WERI-Rb-1 (cell line): Measurements from ENCODE around the gene ABHD17A.

ENCODE experiments used
- DNase-seq: peaks from one replicate; pipeline ENCODE4 v3.0.0-alpha.2; 2020
- H3K27ac ChIP-seq: fragments of 250-450 bp; sonication (Bioruptor Pico); 2 replicates; pipeline ENCODE4 v1.5.1; 2020; ENCODE audit warnings: mild to moderate bottlenecking, moderate library complexity
- H3K27me3 ChIP-seq: fragments of 250-450 bp; sonication (Bioruptor Pico); 2 replicates; pipeline ENCODE4 v1.5.1; 2021; ENCODE audit warnings: mild to moderate bottlenecking, low read depth, moderate library complexity; ENCODE audit not compliant: insufficient read depth, severe bottlenecking
- H3K36me3 ChIP-seq: fragments of 250-450 bp; sonication (Bioruptor Pico); 2 replicates; pipeline ENCODE4 v1.5.1; 2020; ENCODE audit warnings: mild to moderate bottlenecking, moderate library complexity
- H3K4me3 ChIP-seq: 2 replicates; pipeline ENCODE4 v1.5.1; 2011; ENCODE audit warnings: low read depth, mild to moderate bottlenecking, control low read depth, low read length
- H3K9me3 ChIP-seq: fragments of 250-450 bp; sonication (Bioruptor Pico); 2 replicates; pipeline ENCODE4 v1.5.1; 2021; ENCODE audit warnings: mild to moderate bottlenecking, moderate library complexity; ENCODE audit not compliant: severe bottlenecking
- TF ChIP-seq, protein P1 (sequence below): IDR thresholded peaks from 2 replicates; pipeline ENCODE4 v1.5.1; 2011; ENCODE audit warnings: low read depth, mild to moderate bottlenecking, control low read depth, inconsistent platforms, low read length

Gene ABHD17A

DNA sequence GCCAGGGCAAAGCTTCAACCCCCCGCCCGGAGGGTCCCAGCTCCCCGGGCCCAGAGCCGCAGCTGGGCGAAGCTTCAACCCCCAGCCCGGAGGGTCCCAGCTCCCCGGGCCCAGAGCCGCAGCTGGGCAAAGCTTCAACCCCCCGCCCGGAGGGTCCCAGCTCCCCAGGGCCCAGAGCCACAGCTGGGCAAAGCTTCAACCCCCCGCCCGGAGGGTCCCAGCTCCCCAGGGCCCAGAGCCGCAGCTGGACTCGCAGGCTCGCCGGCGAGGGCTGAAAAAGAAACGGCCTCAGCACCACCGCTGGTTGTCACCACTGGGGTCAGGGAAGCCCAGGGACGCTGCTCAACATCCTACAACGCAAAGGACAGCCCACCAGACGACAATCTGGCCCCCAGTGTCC is 42.2 kb downstream of the ABHD17A start:
- no peak overlapping the region for H3K4me3 ChIP-seq
- no peak overlapping the region for H3K27ac ChIP-seq
- H3K9me3 ChIP-seq, result no peaks in the 10 kb centered on the region
- H3K27me3 ChIP-seq, result no peaks in the 10 kb centered on the region
- TF ChIP-seq, protein P1, sequence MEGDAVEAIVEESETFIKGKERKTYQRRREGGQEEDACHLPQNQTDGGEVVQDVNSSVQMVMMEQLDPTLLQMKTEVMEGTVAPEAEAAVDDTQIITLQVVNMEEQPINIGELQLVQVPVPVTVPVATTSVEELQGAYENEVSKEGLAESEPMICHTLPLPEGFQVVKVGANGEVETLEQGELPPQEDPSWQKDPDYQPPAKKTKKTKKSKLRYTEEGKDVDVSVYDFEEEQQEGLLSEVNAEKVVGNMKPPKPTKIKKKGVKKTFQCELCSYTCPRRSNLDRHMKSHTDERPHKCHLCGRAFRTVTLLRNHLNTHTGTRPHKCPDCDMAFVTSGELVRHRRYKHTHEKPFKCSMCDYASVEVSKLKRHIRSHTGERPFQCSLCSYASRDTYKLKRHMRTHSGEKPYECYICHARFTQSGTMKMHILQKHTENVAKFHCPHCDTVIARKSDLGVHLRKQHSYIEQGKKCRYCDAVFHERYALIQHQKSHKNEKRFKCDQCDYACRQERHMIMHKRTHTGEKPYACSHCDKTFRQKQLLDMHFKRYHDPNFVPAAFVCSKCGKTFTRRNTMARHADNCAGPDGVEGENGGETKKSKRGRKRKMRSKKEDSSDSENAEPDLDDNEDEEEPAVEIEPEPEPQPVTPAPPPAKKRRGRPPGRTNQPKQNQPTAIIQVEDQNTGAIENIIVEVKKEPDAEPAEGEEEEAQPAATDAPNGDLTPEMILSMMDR, result no peak
- DNase-seq, result no peak
- peaks cover 26% of the 10 kb centered on the region for H3K36me3 ChIP-seq

DNA sequence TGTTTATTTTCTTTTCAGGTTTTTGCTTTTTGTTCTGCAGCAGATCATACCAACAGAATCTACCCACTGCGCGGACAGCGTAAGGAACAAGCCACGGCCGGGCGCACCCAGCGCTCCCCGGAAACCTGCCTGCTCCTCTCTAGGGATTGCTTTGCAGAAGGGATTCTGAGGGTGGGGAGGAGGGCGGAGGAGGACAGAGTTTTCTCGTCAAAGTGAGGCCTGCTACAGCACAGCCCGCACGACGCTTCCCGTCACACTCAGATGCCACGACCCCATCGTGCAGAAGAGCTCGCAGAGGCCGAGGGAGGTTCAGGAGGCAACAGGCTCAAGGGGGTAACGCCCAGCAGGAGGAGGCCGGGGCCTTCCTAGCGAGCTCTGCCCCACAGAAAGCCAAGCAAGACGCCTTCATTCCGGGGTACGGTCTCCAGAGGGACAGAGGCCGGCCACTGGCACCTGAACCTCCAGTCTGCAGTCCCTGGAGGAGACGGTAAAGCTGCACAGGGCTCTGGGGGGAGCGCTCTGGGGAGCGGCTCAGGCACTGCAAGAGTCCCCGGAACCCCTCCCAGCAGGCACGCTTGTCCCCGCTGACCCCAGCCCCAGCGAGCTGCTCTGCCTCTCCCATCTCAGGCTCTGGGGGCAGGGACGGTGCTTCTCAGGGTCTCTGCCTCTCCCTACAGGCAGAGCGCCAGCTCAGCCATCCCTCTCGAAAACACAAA is 43.9 kb downstream of the ABHD17A start:
- H3K27ac ChIP-seq, result no peak overlapping the region
- no peaks in the 10 kb centered on the region for H3K27me3 ChIP-seq
- no peak for DNase-seq
- no peak overlapping the region for H3K4me3 ChIP-seq
- no peaks in the 10 kb centered on the region for H3K9me3 ChIP-seq
- TF ChIP-seq, protein P1, result no peak
- H3K36me3 ChIP-seq, result peaks cover 18% of the 10 kb centered on the region

DNA sequence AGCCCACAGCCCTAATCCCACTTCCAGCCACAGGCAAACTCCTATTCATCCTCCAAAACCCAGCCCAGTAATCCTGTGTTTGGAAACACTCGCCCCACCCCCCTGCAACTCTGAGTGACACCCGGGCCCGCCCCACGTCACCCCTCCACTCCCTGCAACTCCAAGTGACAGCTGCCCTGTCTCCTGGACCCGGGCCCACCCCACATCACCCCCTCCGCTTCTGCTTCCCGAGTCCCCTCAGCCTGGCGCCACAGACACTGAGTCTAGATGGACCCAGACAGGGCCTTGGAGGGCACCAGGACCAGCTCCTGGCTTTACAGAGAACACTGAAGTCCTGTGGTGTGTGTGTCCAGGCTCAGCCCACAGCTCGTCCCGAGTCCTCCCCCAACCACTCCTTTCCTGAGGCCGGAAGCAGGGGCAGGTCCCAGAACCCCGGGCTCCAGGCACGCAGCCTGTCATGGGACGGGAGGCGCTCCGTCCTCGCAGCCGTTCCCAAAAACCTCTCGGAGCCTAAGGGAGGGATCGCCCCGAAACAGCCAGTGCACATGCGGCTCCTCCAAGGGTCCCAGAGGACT is 44.7 kb downstream of the ABHD17A start:
- no peak overlapping the region for H3K27ac ChIP-seq
- H3K27me3 ChIP-seq, result no peaks in the 10 kb centered on the region
- TF ChIP-seq, protein P1, result no peak
- no peaks in the 10 kb centered on the region for H3K9me3 ChIP-seq
- H3K36me3 ChIP-seq, result peaks cover 10% of the 10 kb centered on the region
- no peak for DNase-seq
- no peak overlapping the region for H3K4me3 ChIP-seq

DNA sequence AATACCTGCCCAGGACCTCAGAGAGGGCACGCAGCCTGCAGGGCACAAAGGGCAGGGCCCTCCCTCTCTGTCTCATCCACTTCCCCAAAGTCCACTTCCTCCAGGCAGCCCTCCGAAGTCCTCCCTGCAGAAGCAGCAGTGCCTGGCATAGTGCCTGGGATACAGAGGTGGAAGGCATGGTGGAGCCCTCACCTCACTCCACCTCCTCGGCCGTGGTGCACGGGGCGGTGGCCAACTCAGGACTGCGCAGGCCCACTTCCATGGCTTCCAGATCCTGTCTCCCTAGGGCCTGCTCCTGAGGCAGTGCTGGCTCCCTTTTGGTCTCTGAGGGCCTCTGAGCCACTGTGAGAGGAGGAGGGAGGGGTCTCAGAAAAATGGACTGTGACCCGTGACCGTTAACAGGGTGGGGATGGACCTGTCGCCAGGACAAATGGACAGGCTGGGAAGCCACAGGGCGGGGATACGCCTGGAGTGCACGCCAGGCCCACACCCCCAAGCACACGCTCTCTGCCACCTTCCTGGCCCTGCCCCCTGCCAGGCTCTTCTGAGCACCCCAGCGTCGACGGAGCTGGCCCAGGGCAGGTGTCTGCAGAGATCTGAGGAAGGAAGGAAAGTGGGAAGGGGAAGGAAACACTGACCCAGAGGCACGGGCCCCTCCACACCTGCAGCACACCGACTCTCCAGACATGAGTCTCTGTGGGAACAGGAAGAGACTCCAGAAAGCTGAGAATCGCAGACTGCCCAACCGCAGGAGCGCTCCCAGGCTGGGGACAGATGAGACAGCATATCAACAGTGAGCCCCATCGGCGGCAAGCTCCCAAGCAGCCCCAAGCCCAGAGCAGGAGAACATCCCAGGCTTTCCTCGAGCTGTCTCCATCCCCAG is 45.4 kb downstream of the ABHD17A start:
- Histone ChIP-seq H3K27me3 (no peaks in the 10 kb centered on the region), H3K4me3 (no peak overlapping the region), H3K36me3 (peaks cover 3% of the 10 kb centered on the region), H3K27ac (no peak overlapping the region), H3K9me3 (no peaks in the 10 kb centered on the region)
- DNase-seq, result no peak
- TF ChIP-seq, protein P1, result no peak

DNA sequence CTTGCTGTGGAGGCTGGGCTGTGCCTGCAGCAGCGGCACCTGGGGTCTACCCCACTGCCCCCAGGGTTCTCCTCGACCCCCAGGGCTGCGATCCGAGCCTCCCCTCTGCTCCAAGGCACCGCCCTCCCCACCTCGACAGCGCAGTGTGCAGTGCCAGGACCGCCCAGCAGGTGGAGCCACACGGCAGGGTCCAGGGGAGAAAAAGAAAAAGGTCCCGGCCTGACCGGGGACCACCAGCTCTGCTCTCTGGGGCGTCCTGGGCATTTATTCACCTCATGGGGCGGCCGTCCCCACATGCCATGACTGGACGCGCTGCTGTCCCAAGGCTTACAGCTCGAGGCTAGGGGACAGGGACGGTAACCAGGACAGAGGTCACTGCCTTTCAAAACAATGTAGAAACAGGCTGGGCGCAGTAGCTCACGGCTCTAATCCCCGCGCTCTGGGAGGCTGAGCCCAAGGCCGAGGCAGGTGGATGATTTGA is 47.6 kb downstream of the ABHD17A start:
- H3K9me3 ChIP-seq, result no peaks in the 10 kb centered on the region
- peak; percentile 79 for DNase-seq
- no peaks in the 10 kb centered on the region; the same call in 1 of the 2 replicates for H3K36me3 ChIP-seq
- H3K27me3 ChIP-seq, result no peaks in the 10 kb centered on the region
- peak overlapping the region; percentile 33 for H3K27ac ChIP-seq
- TF ChIP-seq, protein P1, result peak; percentile 95
- H3K4me3 ChIP-seq, result no peak overlapping the region
